Astrocyte (in vitro differentiated cells and primary cell): ENCODE measurements around the gene NCAM1. TPM values are rescaled to one million over a fixed set of nuclear protein-coding genes. Genes with fewer than 3 reads are reported as not detected.

ENCODE experiments used
- DNase-seq: peaks from one replicate; pipeline ENCODE4 v3.0.0-alpha.2; 2010; ENCODE audit warnings: low read depth
- FAIRE-seq: peaks from 2 replicates; lab custom pipeline; 2011; peaks lifted over from hg19 to GRCh38; lab: Jason Lieb, UNC
- H2AFZ ChIP-seq: 2 replicates; pipeline ENCODE4 v1.6.0; 2012; ENCODE audit warnings: low read depth, low read length, inconsistent platforms
- H3K27ac ChIP-seq: 2 replicates; pipeline ENCODE4 v1.5.1; 2011; ENCODE audit warnings: low read depth, low read length, inconsistent platforms
- H3K27me3 ChIP-seq: 2 replicates; pipeline ENCODE4 v1.6.0; 2011; ENCODE audit warnings: low read length, inconsistent platforms; ENCODE audit not compliant: insufficient read depth
- H3K36me3 ChIP-seq: 2 replicates; pipeline ENCODE4 v1.5.1; 2011; ENCODE audit warnings: low read length, inconsistent platforms; ENCODE audit not compliant: insufficient read depth
- H3K4me1 ChIP-seq: 2 replicates; pipeline ENCODE4 v1.5.1; 2011; ENCODE audit warnings: low read length, inconsistent platforms; ENCODE audit not compliant: insufficient read depth
- H3K4me2 ChIP-seq: 2 replicates; pipeline ENCODE4 v1.6.0; 2012; ENCODE audit warnings: low read length, inconsistent platforms
- H3K4me3 ChIP-seq: 2 replicates; pipeline ENCODE4 v1.5.1; 2011; ENCODE audit warnings: low read depth, mild to moderate bottlenecking, low read length, inconsistent platforms; ENCODE audit not compliant: insufficient read depth
- H3K79me2 ChIP-seq: 2 replicates; pipeline ENCODE4 v1.6.0; 2012; ENCODE audit warnings: mild to moderate bottlenecking, low read length, inconsistent platforms; ENCODE audit not compliant: insufficient read depth
- H3K9ac ChIP-seq: 2 replicates; pipeline ENCODE4 v1.6.0; 2012; ENCODE audit warnings: mild to moderate bottlenecking, low read length, inconsistent platforms
- H3K9me3 ChIP-seq: 2 replicates; pipeline ENCODE4 v1.5.1; 2012; ENCODE audit warnings: low read depth, mild to moderate bottlenecking, low read length, inconsistent platforms; ENCODE audit not compliant: insufficient read depth
- H4K20me1 ChIP-seq: 2 replicates; pipeline ENCODE4 v1.6.0; 2012; ENCODE audit warnings: low read length, inconsistent platforms; ENCODE audit not compliant: insufficient read depth
- H3K27ac Mint-ChIP-seq: one replicate; pipeline ENCODE4 v1.8.0; 2021; ENCODE audit warnings: mild to moderate bottlenecking, mixed read lengths; ENCODE audit not compliant: unreplicated experiment
- H3K27me3 Mint-ChIP-seq: one replicate; pipeline ENCODE4 v1.8.0; 2021; ENCODE audit warnings: low read depth, mixed read lengths; ENCODE audit not compliant: unreplicated experiment
- H3K36me3 Mint-ChIP-seq: one replicate; pipeline ENCODE4 v1.8.0; 2021; ENCODE audit warnings: low read depth, mixed read lengths; ENCODE audit not compliant: unreplicated experiment
- H3K4me1 Mint-ChIP-seq: one replicate; pipeline ENCODE4 v1.8.0; 2021; ENCODE audit warnings: low read depth, mixed read lengths; ENCODE audit not compliant: unreplicated experiment
- H3K4me3 Mint-ChIP-seq: one replicate; pipeline ENCODE4 v1.8.0; 2021; ENCODE audit warnings: mild to moderate bottlenecking, moderate library complexity, mixed read lengths; ENCODE audit not compliant: unreplicated experiment
- H3K9me3 Mint-ChIP-seq: one replicate; pipeline ENCODE4 v1.8.0; 2021; ENCODE audit warnings: mild to moderate bottlenecking, mixed read lengths; ENCODE audit not compliant: unreplicated experiment
- EZH2 ChIP-seq: IDR thresholded peaks from 2 replicates; pipeline ENCODE4 v1.6.1; 2012; ENCODE audit warnings: mild to moderate bottlenecking, low read length, inconsistent platforms; ENCODE audit not compliant: insufficient read depth
- total RNA-seq: library from RNA; stranded (reverse); gene quantifications from 2 replicates; pipeline ENCODE4 v1.2.1, GENCODE V29; 2021
- TF ChIP-seq, protein P1 (sequence below): IDR thresholded peaks from 2 replicates; pipeline ENCODE4 v1.5.1; 2011; ENCODE audit warnings: low read depth, mild to moderate bottlenecking, inconsistent platforms, low read length, moderate library complexity; ENCODE audit not compliant: insufficient read depth

Gene NCAM1
- total RNA-seq, 1 donor from 2014 or later = 17.4 TPM

DNA sequence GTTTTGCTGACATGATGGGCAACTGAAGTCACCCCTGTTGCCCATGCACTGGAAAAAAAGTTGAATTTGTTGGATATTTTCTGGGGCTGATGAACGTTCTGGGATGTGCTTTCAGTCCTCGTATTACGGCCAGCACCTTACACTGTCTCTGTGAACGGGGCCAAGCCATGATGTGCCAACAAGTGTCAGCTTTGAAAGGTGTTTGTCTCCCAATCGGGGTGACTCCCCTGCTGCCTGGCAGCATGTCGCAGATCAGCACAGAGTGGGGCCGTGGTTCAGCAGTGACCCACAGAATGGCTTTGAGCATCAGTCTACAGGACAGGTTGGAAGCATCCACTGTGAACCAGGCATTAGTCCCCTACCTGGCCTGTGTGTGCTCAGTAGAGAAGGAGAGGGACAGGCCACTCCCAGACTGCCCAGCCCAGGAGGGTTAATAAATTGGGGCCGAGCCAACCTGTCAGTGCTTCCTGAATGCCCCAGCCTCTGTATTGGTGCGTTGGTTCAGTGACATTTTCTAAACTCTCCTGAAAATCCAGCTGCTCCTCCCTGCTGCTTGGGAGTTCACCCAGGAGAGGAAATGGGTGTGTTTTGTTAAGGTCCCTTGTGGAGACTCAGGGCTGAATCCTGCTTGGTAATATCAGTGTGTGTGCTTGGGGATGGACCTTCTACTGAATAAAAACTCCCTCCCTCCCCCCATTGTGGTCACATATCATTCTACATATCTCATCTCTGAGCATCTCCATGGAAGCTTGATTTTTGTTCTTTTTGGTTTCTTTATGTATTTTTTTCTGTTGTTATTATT, 302.4 kb downstream of the NCAM1 start:
- Histone ChIP-seq H3K27me3 (peaks cover 41% of the 10 kb centered on the region), H3K36me3 (no peaks in the 10 kb centered on the region), H3K4me2 (no peak overlapping the region), H3K9ac (no peak overlapping the region), H3K79me2 (no peaks in the 10 kb centered on the region), H4K20me1 (peaks cover 5% of the 10 kb centered on the region), H3K27ac (no peak overlapping the region), H3K4me1 (peaks cover 13% of the 10 kb centered on the region), H3K9me3 (no peaks in the 10 kb centered on the region), H2AFZ (no peak overlapping the region), H3K4me3 (no peak overlapping the region)
- FAIRE-seq (no peak), DNase-seq (no peak)
- Mint-ChIP-seq H3K9me3 (no peaks in the 10 kb centered on the region), H3K27ac (peak overlapping the region; percentile 26), H3K4me3 (no peak overlapping the region), H3K36me3 (peaks cover 7% of the 10 kb centered on the region), H3K27me3 (peaks cover 17% of the 10 kb centered on the region), H3K4me1 (peaks cover 10% of the 10 kb centered on the region)
- no peak for TF ChIP-seq EZH2
- TF ChIP-seq, protein P1, sequence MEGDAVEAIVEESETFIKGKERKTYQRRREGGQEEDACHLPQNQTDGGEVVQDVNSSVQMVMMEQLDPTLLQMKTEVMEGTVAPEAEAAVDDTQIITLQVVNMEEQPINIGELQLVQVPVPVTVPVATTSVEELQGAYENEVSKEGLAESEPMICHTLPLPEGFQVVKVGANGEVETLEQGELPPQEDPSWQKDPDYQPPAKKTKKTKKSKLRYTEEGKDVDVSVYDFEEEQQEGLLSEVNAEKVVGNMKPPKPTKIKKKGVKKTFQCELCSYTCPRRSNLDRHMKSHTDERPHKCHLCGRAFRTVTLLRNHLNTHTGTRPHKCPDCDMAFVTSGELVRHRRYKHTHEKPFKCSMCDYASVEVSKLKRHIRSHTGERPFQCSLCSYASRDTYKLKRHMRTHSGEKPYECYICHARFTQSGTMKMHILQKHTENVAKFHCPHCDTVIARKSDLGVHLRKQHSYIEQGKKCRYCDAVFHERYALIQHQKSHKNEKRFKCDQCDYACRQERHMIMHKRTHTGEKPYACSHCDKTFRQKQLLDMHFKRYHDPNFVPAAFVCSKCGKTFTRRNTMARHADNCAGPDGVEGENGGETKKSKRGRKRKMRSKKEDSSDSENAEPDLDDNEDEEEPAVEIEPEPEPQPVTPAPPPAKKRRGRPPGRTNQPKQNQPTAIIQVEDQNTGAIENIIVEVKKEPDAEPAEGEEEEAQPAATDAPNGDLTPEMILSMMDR = no peak

DNA sequence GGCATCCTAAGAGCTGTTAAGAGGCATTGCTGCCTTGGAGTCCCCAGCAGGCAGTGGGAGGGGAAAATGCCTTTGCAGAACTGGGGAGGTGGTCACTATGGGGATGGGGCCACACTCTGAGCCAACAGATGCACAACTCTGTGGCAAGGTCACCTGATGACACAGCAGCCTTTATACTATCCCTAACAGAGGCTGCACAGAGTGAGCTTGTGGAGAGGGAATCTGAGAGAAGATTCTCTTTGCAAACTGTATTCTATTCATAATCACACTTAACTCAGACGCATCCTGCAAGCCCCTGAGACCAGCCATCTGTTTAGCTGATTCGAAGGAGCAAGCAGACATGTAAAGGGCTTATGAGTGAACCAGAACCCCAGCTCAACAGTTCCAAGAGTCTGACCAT, 304.1 kb downstream of the NCAM1 start:
- no peaks in the 10 kb centered on the region for H3K36me3 ChIP-seq
- Mint-ChIP-seq H3K4me1 (peaks cover 7% of the 10 kb centered on the region), H3K36me3 (peaks cover 5% of the 10 kb centered on the region), H3K4me3 (no peak overlapping the region), H3K27ac (no peak overlapping the region), H3K9me3 (no peaks in the 10 kb centered on the region), H3K27me3 (peaks cover 27% of the 10 kb centered on the region)
- no peak overlapping the region for H3K4me2 ChIP-seq
- DNase-seq (no peak), FAIRE-seq (no peak)
- H3K9me3 ChIP-seq = no peaks in the 10 kb centered on the region
- H3K27ac ChIP-seq = no peak overlapping the region
- no peaks in the 10 kb centered on the region for H3K79me2 ChIP-seq
- H3K4me1 ChIP-seq = peaks cover 13% of the 10 kb centered on the region
- no peak overlapping the region for H3K4me3 ChIP-seq
- no peak overlapping the region for H3K9ac ChIP-seq
- H4K20me1 ChIP-seq = peaks cover 5% of the 10 kb centered on the region
- TF ChIP-seq, protein P1 = no peak
- no peak for TF ChIP-seq EZH2
- peaks cover 44% of the 10 kb centered on the region for H3K27me3 ChIP-seq
- no peak overlapping the region for H2AFZ ChIP-seq

DNA sequence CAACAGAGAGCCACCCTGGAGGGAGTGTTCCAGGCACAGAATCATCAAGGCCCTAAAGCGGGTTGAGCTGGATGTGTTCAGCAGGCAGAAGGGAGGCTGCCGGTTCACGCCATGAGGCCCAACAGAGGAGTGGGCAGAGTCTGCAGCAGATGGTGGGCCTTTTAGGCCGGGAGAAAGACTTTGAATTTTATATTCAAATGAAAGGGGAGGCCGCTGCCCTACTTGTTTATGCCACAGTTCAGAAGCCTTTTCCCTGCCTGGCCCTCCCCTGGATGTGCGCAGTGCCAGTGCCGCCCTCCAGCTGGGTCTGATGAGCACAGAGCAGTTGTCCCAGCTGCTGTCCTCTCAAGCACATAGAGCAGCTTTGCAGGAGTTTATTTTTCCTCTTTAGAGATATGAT, 306.3 kb downstream of the NCAM1 start:
- H2AFZ ChIP-seq = no peak overlapping the region
- no peaks in the 10 kb centered on the region for H3K36me3 Mint-ChIP-seq

More for the DNA sequence above, 306.3 kb downstream of the NCAM1 start:
- Histone ChIP-seq H3K4me1 (no peaks in the 10 kb centered on the region), H3K9me3 (no peaks in the 10 kb centered on the region), H3K4me2 (no peak overlapping the region), H3K4me3 (no peak overlapping the region), H3K27me3 (peaks cover 39% of the 10 kb centered on the region), H3K27ac (no peak overlapping the region), H4K20me1 (no peaks in the 10 kb centered on the region), H3K36me3 (no peaks in the 10 kb centered on the region), H3K79me2 (no peaks in the 10 kb centered on the region), H3K9ac (no peak overlapping the region)
- FAIRE-seq (no peak), DNase-seq (no peak)
- Mint-ChIP-seq H3K27me3 (peaks cover 27% of the 10 kb centered on the region), H3K9me3 (no peaks in the 10 kb centered on the region), H3K27ac (no peak overlapping the region), H3K4me3 (no peak overlapping the region), H3K4me1 (peaks cover 1% of the 10 kb centered on the region)
- TF ChIP-seq EZH2 = no peak
- TF ChIP-seq, protein P1 = no peak
